ENCODE data around the gene MLC1. TPM values are rescaled to one million over a fixed set of nuclear protein-coding genes. Genes with fewer than 3 reads are reported as not detected.
"Not testable (repeated sequence)": the region's sequence is repeated elsewhere in the genome, so short reads cannot be mapped to it uniquely, and the experiment has no call there.

MLC1 gene
- polyA plus RNA-seq, 4 donors, result 0.78 to 1.6 (median 1.2) TPM

- DNase-seq (ENCODE audit: low read depth in 4 of 4, low spot score in 2 of 4), result no peak
Measured at GRCh38 chr22:50104141-50104544, 18.9 kb upstream of the MLC1 start.

GRCh38 chr22:50102946-50103345 lies 17.7 kb upstream of the MLC1 start:
- no peak for DNase-seq (ENCODE audit: low read depth in 4 of 4, low spot score in 2 of 4)

GRCh38 chr22:50101870-50102565 lies 16.8 kb upstream of the MLC1 start:
- DNase-seq (ENCODE audit: low read depth in 4 of 4, low spot score in 2 of 4), result no peak

GRCh38 chr22:50098052-50098451 lies 12.8 kb upstream of the MLC1 start:
- DNase-seq (ENCODE audit: low read depth in 4 of 4, low spot score in 2 of 4), result no peak

GRCh38 chr22:50092342-50092741 lies 7.1 kb upstream of the MLC1 start:
- DNase-seq (ENCODE audit: low read depth in 4 of 4, low spot score in 2 of 4), result no peak

- DNase-seq (ENCODE audit: low read depth in 4 of 4, low spot score in 2 of 4), result no peak
Measured at GRCh38 chr22:50091092-50091768, 6.0 kb upstream of the MLC1 start.

- DNase-seq (ENCODE audit: low read depth in 4 of 4, low spot score in 2 of 4), result no peak
Measured at GRCh38 chr22:50090412-50090714, 5.1 kb upstream of the MLC1 start.

- DNase-seq (ENCODE audit: low read depth in 4 of 4, low spot score in 2 of 4), result no peak
Measured at GRCh38 chr22:50089682-50090411, 4.6 kb upstream of the MLC1 start, which contains the start of gene MOV10L1. Gene MOV10L1, plus strand, starts transcription at chr22:50090006. Its CDS starts 83 bp downstream, at chr22:50090089.

GRCh38 chr22:50089231-50089630 lies 4.0 kb upstream of the MLC1 start:
- DNase-seq (ENCODE audit: low read depth in 4 of 4, low spot score in 2 of 4), result no peak

GRCh38 chr22:50088096-50088495 lies 2.9 kb upstream of the MLC1 start:
- DNase-seq (ENCODE audit: low read depth in 4 of 4, low spot score in 2 of 4), result no peak

- DNase-seq (ENCODE audit: low read depth in 4 of 4, low spot score in 2 of 4), result no peak
Measured at GRCh38 chr22:50087646-50088045, 2.4 kb upstream of the MLC1 start.

GRCh38 chr22:50086975-50087374 lies 1.7 kb upstream of the MLC1 start:
- not testable (repeated sequence) for DNase-seq (ENCODE audit: low read depth in 4 of 4, low spot score in 2 of 4)

- DNase-seq (ENCODE audit: low read depth in 4 of 4, low spot score in 2 of 4), result no peak
Measured at GRCh38 chr22:50086526-50086925, 1.3 kb upstream of the MLC1 start.

- DNase-seq (ENCODE audit: low read depth in 4 of 4, low spot score in 2 of 4), result no peak
Measured at GRCh38 chr22:50084614-50085021, 608 bp downstream of the MLC1 start.

GRCh38 chr22:50084080-50084477 lies 1.1 kb downstream of the MLC1 start:
- no peak for DNase-seq (ENCODE audit: low read depth in 4 of 4, low spot score in 2 of 4)

GRCh38 chr22:50083462-50084079 lies 1.7 kb downstream of the MLC1 start:
- DNase-seq (ENCODE audit: low read depth in 4 of 4, low spot score in 2 of 4), result no peak

- DNase-seq (ENCODE audit: low read depth in 4 of 4, low spot score in 2 of 4), result no peak
Measured at GRCh38 chr22:50082961-50083461, 2.2 kb downstream of the MLC1 start.

GRCh38 chr22:50082197-50082715 lies 3.0 kb downstream of the MLC1 start:
- DNase-seq (ENCODE audit: low read depth in 4 of 4, low spot score in 2 of 4), result no peak

- no peak for DNase-seq (ENCODE audit: low read depth in 4 of 4, low spot score in 2 of 4)
Measured at GRCh38 chr22:50081426-50082196, 3.6 kb downstream of the MLC1 start.

GRCh38 chr22:50080077-50080465 lies 5.2 kb downstream of the MLC1 start:
- no peak for DNase-seq (ENCODE audit: low read depth in 4 of 4, low spot score in 2 of 4)

Data from left renal cortex interstitium (tissue), 4 donors.